Measurements from ENCODE around the gene CLNS1A. TPM values are rescaled to one million over a fixed set of nuclear protein-coding genes. Genes with fewer than 3 reads are reported as not detected.

Gene CLNS1A
- total RNA-seq, 1 donor from 2014 or later, result 115 TPM

DNA sequence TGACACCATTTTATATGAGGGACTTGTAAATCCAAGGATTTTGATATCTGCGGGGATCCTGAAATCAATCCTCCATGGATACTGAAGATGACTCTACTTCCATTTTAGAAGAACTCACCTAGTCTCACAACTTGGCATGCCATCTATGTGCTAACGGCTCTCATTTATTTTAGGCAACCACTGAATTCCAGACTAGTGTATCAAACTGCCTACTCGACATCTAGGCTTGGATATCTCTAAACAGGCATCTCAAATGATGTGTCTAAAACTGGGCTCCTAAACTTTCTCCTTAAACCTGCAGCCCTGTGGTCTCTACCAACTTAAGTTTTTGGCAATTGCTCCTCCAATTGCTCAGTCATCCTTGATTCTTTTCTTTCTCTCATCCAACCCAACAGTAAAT, 31.2 kb upstream of the CLNS1A start:
- H3K36me3 ChIP-seq (ENCODE audit: control insufficient read depth, insufficient read depth, low read length), result no peaks in the 10 kb centered on the region
- DNase-seq (ENCODE audit: low read depth), result no peak
- no peak overlapping the region for H3K4me3 ChIP-seq (ENCODE audit: low read depth, low read length)
- H3K27me3 ChIP-seq (ENCODE audit: control insufficient read depth, insufficient read depth, low read length), result no peaks in the 10 kb centered on the region
- TF ChIP-seq, protein P1, sequence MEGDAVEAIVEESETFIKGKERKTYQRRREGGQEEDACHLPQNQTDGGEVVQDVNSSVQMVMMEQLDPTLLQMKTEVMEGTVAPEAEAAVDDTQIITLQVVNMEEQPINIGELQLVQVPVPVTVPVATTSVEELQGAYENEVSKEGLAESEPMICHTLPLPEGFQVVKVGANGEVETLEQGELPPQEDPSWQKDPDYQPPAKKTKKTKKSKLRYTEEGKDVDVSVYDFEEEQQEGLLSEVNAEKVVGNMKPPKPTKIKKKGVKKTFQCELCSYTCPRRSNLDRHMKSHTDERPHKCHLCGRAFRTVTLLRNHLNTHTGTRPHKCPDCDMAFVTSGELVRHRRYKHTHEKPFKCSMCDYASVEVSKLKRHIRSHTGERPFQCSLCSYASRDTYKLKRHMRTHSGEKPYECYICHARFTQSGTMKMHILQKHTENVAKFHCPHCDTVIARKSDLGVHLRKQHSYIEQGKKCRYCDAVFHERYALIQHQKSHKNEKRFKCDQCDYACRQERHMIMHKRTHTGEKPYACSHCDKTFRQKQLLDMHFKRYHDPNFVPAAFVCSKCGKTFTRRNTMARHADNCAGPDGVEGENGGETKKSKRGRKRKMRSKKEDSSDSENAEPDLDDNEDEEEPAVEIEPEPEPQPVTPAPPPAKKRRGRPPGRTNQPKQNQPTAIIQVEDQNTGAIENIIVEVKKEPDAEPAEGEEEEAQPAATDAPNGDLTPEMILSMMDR (IDR thresholded peaks at IDR 0.05; ENCODE audit: insufficient read depth, low read length, poor library complexity, severe bottlenecking), result no peak

DNA sequence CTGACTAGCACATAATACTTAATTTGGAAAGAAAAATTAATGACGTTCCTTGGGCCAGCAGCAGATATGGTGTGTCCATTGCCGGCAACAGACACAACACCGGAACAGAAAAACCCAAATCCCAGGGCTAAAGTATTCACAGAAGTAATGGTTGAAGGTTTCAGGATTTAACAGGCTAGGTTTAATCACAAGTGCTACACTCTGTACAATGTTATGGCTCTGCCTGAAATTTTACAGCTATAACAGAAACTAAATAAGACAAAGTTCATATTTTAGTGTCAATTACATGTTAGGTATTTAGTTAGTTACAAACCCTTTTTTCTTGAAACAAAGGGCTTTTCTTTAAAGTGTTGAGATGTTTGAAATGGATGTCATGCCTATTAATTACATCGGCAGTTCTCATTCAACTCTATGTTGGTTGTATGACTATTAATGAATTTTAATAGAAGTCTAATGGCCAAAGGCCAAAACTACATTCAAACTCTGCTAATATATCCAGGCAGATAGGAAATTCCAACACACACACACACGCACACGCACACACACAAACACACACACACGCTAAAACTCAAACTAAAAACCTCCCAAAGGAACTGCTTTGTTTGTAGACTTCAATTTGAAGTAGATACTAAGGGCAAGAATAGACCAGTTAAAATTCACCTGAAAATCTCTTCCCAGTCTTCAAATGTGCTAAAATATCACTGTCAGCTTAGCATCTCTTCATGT, 27.8 kb upstream of the CLNS1A start:
- Histone ChIP-seq H3K27me3 (ENCODE audit: control insufficient read depth, insufficient read depth, low read length) (no peaks in the 10 kb centered on the region), H3K36me3 (ENCODE audit: control insufficient read depth, insufficient read depth, low read length) (no peaks in the 10 kb centered on the region), H3K4me3 (ENCODE audit: low read depth, low read length) (no peak overlapping the region)
- TF ChIP-seq, protein P1 (IDR thresholded peaks at IDR 0.05; ENCODE audit: insufficient read depth, low read length, poor library complexity, severe bottlenecking), result no peak
- DNase-seq (ENCODE audit: low read depth), result no peak

DNA sequence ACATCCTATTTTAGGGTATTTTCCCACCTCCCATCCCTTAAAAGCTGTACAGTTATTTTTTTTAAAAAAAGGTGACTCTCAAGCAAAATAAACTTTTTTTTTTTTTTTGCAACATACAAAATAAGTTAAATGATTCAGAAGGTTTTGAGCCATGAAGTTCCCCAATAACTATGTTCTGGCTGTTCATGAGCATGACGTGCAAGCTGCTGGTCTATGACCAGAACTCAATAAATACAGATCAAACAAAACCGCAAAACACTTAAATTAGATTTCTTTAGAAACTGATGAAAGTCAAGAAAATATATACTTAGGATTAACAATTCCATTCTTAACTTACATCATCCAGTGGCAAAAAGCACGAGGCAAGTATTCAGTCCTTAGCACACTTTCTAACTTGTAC, 24.1 kb upstream of the CLNS1A start:
- TF ChIP-seq, protein P1 (IDR thresholded peaks at IDR 0.05; ENCODE audit: insufficient read depth, low read length, poor library complexity, severe bottlenecking), result no peak
- Histone ChIP-seq H3K4me3 (ENCODE audit: low read depth, low read length) (no peak overlapping the region), H3K27me3 (ENCODE audit: control insufficient read depth, insufficient read depth, low read length) (no peaks in the 10 kb centered on the region), H3K36me3 (ENCODE audit: control insufficient read depth, insufficient read depth, low read length) (no peaks in the 10 kb centered on the region)
- no peak for DNase-seq (ENCODE audit: low read depth)

DNA sequence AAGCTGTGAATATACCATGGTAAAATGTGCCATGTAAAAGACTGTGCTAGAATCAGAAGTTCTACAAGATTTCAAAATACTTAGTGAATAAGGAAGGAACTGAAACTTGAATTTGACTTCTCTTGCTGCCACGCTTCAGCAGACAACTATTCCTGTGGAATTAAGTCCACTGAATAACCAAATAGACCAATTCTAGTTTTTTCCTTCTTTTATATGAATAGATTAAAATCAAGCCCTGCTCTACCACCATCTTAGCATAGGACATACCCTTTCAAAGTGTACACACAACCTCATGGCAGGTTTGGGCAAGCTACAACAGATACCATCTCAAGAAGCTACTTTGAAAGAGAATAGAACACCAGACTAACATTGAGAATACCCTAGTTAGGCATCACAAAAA, 23.4 kb upstream of the CLNS1A start:
- DNase-seq (ENCODE audit: low read depth), result no peak
- TF ChIP-seq, protein P1 (IDR thresholded peaks at IDR 0.05; ENCODE audit: insufficient read depth, low read length, poor library complexity, severe bottlenecking), result no peak

DNA sequence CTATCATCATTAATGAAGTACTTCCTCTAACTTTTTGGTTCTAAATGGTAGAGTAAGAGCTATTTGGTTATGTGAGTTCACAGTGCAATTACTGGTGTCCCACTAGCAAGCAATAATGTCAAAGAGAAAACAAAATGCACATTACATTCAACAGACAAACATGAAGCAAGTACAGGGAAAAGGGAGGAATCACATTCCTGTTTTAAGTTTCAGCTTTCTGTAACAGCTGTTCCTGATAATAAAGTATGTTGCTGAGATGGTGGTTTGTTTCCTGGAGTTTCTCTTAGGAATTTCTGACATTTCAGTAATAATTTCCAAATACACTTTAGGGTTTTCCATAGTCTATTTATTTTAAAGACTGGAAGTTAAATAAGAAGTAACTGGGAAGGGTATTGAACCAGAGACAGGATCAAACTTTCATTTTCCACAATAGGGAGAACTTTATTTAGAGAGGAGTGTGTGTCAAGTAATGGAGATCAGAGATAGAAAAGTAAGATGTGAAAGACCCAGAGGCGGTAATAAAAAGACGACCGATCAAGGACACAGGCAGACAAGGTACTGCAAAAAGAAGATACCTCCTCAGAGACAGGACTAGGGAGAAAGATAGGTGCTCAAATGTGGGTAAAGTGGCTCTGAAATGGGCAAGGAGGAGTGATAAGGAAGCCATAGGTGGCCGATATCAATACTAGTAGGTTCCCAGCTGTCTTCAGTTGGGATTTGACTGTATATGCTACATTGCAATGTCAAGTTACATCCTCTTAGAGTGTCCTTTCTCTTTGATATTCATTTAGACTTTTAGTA, 20.8 kb upstream of the CLNS1A start:
- DNase-seq (ENCODE audit: low read depth), result no peak
- TF ChIP-seq, protein P1 (IDR thresholded peaks at IDR 0.05; ENCODE audit: insufficient read depth, low read length, poor library complexity, severe bottlenecking), result no peak
- H3K36me3 ChIP-seq (ENCODE audit: control insufficient read depth, insufficient read depth, low read length), result no peaks in the 10 kb centered on the region
- H3K4me3 ChIP-seq (ENCODE audit: low read depth, low read length), result no peak overlapping the region
- no peaks in the 10 kb centered on the region for H3K27me3 ChIP-seq (ENCODE audit: control insufficient read depth, insufficient read depth, low read length)

More for the DNA sequence above, 23.4 kb upstream of the CLNS1A start:
- H3K36me3 ChIP-seq (ENCODE audit: control insufficient read depth, insufficient read depth, low read length), result no peaks in the 10 kb centered on the region
- H3K27me3 ChIP-seq (ENCODE audit: control insufficient read depth, insufficient read depth, low read length), result no peaks in the 10 kb centered on the region
- no peak overlapping the region for H3K4me3 ChIP-seq (ENCODE audit: low read depth, low read length)
